Stimulated activated CD8-positive, alpha-beta memory T cell treated with anti-CD3 and anti-CD28 coated beads, Interleukin-4, amount 100 ng/mL, for 1 hour (primary cell): Measurements from ENCODE around the gene XPO4.

Experiments used
- DNase-seq, 2 donors: peaks; one replicate each; pipeline ENCODE4 v3.0.0-alpha.2; 2020; ENCODE audit warnings: low read depth in 2 of 2, low spot score in 1 of 2

XPO4 gene

DNA sequence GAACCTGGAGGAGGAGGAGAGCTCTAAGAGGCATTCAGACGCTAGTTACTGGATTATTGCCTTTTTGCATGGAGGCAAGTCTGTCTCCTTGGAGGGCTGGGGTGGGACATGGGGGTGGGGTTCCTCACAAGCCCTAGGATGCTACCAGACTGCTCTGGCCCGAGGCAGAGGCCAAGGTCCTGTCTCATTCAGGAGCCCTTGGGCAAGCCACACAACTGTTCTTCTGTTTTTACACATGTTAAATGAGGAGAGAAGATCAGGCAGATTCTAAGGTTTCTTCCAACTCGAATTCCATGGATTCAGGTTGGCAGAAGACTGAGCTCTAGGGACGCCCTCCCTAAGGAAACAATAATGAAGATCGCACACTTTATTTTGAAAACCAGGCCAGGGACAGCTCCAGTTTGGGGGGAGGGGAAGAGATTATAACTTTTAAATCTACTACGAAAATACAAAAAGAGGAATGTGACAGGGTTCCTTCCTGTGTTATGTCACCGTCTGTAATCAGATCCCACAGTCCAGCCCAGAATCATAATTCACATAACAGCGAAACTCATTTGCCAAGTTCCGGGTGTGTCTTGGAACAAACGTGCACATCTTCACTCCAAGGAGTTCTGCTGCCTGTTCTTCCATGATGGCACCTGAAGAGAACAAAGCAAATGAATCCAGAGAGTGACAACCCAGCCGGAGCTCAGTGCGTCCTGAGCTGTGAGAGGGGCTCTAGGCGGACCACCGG is 173.8 kb downstream of the XPO4 start:
- DNase-seq, result no peak

GRCh38 chr13:20727856-20728255 is 174.7 kb downstream of the XPO4 start:
- no peak for DNase-seq
